Stimulated activated naive CD8-positive, alpha-beta T cell treated with anti-CD3 and anti-CD28 coated beads, Interleukin-15, Interleukin-2, amounts not matched to agents 100 U/mL and 50 U/mL, for 24 hours (primary cell): ENCODE measurements around the gene TNFRSF8.
"Not testable (repeated sequence)": the region's sequence is repeated elsewhere in the genome, so short reads cannot be mapped to it uniquely, and the experiment has no call there.

Source experiments
- ATAC-seq: fragments of 150-1000 bp; cut with Tn5 transposase; one replicate; pipeline ENCODE4 v1.10.0; 2021
- DNase-seq: peaks from one replicate; pipeline ENCODE4 v3.0.0; 2021

Gene TNFRSF8

DNA sequence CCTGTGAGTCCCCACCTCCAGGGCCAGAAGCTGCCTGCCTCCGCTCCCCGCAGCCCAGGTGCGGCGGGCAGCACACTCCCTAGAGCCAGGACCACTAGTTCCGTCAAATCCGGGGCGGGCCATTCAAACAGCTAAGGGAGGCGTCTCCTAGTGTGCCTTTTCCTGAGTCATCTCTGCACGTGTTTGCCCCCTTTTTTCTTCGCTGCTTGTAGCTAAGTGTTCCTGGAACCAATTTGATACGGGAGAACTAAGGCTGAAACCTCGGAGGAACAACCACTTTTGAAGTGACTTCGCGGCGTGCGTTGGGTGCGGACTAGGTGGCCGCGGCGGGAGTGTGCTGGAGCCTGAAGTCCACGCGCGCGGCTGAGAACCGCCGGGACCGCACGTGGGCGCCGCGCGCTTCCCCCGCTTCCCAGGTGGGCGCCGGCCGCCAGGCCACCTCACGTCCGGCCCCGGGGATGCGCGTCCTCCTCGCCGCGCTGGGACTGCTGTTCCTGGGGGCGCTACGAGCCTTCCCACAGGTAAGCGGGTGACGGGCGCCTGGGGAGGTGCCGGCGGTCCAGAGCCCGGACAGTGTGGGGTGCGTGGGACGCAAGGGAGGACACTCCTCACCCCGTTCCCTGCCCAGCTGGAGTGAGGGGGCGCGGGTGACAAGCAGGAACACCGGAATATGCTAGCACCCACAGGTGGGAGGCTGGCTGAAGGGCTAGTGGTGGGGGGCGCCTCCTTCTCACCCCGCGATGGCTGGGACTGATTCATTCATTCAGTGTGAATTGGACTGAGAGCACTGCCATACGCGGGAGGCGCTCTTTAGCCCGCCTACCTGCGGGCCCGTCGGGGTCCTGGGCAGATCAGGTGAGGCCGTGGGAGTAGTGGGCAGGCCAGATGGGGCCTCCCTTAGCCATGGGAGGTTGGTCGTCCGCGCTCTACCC lies at the start of gene TNFRSF8:
Gene TNFRSF8, plus strand, starts transcription at position 163 of the 932 bp plus-strand sequence. Its CDS starts 296 bp downstream, at position 459.
- DNase-seq (peak; percentile 54), ATAC-seq (peak; percentile 4)

DNA sequence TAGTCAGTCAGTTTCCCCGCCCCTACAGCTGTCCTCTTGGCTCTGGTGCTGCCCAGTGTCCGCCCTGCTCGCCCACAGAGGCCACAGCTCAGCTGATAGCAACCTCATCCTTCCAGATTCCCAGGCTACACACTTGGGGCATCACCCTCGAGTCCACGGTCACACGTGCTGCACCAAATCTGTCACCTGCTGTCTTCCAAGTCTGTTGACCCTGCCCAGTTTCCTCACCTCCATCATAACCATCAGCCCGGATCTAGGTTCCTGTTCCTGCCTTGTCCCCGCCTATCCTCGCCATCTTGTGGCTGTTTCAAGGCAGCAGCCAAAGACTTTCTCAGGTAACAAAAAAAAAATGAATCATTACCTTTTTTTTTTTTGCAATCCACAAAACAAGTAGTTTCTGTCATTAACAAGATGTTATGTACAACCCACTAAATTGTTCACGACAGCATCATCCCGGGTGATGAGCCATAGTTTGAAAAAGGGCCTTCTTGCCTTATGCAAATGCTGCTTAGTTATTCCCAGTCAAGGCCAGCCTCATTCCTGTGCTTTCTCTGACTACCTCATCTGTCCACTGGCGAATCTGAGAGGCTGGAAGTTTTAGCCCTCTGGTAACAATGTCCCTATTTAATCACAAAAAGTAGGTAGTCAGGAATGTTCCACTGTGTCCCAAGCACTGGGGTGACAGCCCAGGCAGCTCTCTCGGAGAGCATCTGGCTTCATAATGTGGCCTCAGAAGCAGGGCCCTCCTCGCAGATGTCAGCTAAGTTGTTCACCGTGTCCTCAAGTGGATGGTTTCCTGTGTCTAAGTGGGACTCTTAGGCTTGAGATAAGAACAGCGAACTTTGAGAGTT lies 48.7 kb upstream of the TNFRSF8 start:
- no peak for ATAC-seq

DNA sequence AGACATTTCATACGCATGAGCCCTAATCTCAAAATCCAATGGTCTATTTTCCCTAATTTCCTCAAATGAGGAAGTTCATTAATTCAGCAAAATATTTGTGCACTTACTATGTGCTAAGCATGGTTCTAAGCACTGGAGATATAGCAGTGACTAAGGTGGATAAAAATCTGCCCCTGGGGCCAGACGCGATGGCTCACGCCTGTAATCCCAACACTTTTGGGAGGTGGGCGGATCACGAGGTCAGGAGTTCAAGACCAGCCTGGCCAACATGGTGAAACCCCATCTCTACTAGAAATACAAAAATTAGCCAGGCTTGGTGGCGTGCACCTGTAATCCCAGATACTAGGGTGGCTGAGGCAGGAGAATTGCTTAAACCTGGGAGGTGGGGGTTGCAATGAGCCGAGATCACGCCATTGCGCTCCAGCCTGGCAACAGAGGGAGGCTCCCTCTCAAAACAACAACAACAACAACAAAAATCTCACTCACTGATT lies 48.1 kb upstream of the TNFRSF8 start:
- ATAC-seq, result no peak
- no peak for DNase-seq

More for the DNA sequence above, 48.7 kb upstream of the TNFRSF8 start:
- no peak for DNase-seq

DNA sequence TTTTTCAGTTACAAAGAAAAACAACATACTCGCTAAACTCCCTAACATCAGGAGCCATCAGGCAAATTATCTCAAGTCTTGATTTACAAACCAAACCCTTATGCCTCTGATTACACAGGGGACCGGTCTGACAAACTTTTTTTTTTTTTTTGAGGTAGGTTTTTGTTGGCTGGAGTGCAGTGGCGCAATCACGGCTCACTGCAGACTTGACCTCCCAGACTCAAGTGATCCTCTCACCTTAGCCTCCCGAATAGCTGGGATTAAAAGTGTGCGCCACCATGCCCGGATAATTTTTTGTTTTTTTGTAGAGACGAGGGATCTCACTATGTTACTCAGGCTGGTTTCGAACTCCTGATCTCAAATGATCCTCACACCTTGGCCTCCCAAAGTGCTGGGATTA lies 47.6 kb upstream of the TNFRSF8 start:
- DNase-seq (no peak), ATAC-seq (no peak)

DNA sequence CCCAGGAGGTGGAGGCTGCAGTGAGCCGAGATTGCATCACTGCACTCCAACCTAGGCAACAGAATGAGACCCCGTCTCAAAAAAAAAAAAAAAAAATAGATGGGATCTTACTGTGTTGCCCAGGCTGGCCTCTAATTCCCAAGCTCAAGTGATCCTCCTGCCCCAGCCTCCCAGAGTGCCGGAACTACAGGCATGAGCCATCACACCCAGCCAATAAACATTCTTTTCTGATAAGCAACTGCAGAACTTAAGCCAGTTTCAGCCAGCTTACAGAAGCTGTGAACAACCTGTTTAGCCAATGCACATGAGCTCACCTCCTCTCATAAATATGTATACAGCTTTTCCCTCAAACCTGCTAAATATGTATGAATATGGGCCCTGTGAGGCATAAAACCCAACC lies 46.9 kb upstream of the TNFRSF8 start:
- ATAC-seq (no peak), DNase-seq (no peak)

DNA sequence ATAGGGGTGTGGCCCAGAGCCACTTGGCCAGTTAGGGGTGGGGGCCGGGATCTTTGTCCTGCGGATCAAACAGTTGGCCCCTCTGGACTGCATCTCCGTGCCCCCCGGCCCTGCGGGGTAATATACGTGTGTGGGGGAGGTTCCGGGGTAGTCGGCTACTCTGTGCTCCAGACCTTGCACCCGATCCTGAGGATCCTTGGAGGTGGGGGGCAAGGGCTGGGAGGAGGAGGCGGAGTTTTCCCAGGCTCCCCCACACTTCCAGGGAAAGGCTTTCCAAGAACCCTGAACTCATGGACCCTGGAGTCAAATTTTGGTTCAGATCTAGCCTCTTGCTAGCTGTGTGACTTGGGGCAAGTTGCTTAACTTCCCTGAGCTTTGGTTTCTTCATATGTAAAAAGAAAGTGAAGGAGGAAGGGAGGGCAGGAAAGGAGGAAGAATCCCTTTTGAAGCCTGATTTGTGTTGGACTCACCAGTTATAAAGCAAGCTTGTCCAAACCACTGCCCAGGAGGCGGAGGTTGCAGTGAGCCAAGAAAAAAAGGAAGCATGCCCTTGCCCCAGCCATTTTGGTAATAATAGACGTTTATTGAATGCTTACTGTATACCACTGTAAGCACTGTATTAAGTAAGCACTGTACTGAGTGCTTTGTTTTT lies 43.1 kb upstream of the TNFRSF8 start:
- DNase-seq (no peak), ATAC-seq (no peak)

DNA sequence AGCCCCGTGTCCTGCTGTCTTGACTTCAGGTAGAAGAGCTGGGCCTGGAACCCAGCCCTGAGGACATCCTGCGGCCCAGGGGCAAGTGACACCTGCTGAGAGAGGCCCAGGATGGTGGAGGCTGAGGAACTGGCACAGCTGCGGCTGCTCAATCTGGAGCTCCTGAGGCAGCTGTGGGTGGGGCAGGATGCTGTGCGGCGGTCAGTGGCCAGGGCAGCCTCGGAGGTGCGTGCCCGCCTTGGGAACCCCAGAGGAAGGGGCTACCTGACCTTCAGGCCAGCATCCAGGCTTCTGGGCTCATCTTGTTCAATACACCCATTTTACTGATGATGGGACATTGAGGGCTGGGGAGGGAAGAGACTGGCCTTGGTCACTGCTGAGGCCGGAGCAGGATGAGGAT lies 41.5 kb upstream of the TNFRSF8 start:
- no peak for DNase-seq
- no peak for ATAC-seq

DNA sequence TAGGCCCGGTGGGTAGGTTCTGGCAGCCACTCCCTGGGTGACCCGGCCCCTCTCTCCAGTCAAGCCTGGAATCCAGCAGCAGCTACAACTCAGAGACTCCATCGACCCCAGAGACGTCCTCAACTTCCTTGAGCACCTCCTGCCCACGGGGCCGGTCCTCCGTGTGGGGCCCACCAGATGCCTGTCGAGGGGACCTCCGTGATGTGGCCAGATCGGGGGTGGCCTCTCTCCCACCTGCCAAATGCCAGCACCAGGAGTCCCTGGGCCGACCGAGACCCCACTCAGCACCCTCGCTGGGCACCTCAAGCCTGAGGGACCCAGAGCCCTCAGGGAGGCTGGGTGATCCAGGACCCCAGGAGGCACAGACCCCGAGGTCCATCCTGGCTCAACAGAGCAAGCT lies 41.1 kb upstream of the TNFRSF8 start:
- DNase-seq (no peak), ATAC-seq (no peak)

DNA sequence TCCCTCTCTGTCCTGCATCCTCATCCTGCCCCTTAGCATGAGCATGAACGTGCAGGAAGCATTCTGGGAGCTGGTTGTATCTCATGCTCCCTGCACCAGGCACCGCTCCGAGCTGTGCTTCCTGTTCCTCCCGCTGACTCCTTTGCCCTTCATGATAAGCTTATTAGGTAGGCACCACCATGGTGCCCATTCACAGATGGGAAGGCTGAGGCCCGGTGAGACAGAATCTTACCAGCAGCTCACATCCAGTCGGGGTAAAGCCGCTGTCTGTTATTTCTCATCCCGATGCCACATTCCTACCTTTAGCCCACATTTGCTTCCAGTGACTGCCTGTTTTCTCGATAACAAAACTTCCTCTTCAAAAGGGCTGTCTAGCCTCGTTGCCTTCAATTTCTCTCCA lies 36.5 kb upstream of the TNFRSF8 start:
- ATAC-seq, result no peak
- no peak for DNase-seq

DNA sequence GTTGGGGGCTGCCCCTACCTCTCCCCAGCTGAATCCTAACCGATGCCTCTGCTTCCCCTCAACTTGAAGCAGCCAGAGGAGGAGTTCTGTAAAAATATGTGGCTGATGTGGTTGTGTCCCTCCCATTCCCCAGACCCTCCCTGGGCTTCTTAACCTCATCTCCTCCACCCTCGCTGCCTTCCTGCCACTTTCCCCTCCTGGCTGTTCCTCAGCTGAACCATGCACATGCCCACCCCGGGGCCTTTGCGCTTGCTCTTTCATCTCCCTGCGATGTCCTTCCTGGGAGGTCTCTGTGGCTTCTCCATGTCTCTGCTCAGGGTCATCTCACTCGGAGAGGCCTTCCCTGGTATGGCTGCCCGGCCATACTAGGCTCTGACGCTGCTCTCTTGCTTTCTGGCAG lies 34.9 kb upstream of the TNFRSF8 start:
- ATAC-seq (no peak), DNase-seq (no peak)

DNA sequence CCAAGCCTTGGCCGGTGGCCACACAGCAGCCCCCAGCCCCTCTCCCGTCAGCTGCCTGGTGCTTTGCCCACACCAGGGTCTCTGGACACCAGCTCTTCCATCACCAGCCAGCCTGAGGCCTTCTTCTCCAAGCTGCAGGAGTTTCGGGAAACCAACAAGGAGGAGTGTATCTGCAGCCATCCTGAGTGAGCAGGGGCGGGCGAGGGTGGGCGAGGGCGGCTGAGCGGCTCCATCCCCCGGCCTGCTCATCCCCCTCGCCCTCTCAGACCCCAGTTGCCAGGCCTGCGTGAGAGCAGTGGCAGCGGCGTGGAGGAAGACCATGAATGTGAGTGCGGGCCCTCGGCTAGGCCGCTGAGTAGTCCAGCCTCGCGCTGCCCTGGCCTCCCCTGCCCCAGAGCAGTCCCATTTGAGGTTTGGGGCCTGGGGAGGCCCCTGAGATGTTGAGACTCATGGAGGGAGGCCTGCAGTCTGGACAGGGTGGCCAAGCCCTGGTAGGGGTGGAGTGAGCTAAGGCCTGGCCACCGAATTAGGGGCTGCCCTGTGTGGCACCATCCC lies 34.1 kb upstream of the TNFRSF8 start:
- DNase-seq, result no peak
- no peak for ATAC-seq

DNA sequence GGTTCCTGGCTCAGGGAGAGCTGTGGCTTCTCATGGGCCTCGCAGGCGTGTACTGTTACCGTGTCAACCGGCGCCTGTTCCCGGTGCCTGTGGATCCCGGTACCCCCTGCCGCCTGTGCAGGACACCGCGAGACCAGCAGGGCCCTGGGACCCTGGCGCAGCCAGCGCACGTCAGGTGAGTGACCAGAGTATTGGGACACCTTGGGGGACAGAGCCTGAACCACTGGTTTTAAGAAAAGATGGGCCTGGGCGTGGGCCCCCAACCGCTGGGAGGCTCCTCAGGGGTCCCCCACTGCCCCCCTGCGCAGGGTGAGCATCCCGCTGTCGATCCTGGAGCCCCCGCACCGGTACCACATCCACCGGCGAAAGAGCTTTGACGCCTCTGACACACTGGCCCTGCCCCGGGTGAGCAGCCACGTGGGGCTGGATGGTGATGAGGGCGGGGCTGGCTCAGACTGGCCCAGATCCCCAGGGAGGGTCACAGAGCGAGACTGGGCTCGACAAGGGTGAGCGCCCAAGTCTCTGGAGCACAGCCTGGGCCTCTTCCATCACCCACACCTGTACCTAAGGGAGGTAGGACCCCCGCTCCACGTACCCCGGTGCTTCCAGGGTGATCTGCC lies 33.3 kb upstream of the TNFRSF8 start:
- DNase-seq (no peak), ATAC-seq (peak; percentile 10)

DNA sequence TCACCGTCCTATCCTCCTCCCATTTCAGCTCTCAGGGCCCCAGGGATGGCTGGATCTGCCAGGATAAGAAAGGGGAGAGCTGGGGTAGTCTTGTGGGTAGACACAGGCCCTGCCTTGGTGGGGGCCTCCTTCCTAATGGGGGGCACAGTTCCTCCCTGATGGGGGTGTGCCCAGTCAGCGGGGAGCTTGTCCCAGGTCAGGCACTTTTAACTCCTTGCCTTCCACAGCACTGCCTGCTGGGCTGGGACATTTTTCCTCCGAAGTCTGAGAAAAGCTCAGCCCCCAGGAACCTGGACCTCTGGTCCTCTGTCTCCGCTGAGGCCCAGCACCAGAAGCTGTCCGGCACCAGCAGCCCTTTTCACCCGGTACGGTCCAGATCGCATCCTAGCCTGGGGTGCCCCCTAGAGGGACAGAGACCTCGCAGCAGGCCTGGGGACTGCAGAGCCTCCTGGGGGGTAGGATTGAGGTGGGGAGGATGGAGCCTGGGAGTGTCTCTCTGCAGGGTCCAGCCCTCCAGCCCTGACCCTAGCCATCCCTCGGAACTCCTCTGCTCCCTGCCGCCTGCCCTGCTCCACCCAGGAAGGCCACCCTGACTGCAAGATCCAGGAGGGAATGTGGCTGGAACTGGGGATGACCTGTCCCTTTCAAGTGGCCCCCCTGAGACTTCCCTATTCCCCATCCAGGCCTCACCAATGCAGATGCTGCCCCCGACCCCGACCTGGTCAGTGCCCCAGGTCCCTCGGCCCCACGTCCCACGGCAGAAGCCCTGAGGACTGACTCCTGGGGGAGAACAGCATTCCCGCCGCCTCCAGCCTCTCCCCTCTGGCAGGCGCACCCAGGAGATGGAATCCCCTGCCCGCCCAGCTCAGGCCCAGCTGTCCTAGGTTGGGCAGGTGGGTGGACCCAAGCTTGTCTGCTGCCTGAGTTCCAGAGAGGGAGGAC lies 31.8 kb upstream of the TNFRSF8 start:
- peak; percentile 56 for ATAC-seq
- DNase-seq, result peak; percentile 63

DNA sequence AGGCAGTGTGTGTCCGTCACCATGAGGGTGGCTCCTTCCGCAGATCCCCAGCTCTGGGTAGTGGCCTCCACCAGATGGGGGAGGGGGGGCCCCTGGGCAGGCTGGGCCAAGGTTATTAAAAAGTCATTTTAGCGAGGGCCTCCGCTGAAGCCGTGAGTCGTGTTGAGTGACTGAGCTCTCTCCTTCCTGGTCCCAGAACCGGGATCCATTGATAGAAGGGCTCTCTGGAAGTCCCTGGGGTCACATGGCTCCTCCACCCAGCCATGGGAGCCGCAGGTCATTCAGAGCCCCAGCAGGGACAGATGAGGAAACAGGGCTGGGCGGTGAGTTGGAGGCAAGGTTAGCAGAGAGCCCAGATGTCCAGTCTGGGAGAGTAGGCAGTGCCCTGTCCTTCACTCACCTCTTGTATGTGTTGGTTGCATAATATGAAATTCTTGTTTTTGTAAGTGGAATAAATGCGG lies 30.9 kb upstream of the TNFRSF8 start:
- no peak for DNase-seq
- ATAC-seq, result no peak

DNA sequence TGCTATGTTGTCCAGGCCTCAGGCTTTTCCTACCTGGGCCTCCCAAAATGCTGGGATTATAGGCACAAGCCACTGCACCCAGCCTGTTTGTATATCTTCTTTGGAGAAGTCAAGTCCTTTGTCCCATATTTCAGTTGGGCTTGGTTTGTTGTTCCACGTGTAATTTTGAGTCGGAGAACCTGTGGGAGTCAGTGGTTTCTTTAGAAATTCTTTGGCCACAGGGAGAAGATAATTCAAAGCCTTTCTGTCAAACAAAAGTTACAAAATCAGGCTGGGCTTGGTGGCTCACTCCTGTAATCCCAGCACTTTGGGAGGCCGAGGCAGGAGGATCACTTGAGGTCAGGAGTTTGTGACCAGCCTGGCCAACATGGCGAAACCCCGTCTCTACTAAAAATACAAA lies 29.7 kb upstream of the TNFRSF8 start:
- DNase-seq, ATAC-seq: not testable (repeated sequence)

DNA sequence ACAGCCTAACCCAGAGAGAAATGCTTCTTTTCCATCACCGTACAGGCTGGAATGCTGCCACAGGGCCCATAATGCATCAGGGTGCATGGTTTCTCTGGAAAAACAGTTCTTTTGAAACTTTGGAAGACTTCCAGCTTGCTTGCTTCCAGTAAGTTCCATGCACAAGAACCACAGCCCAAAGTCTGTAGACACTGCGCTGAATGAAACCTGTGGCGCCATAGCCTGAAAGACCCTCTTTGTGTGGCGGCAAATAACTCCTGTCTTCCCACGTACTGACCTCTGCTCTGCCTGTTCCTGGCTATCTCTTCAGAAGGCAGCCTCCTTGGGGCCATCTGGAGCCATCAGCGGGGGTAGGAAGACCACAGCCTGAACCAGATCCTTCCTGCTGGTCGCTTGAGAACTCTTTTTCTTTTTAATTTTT lies 28.7 kb upstream of the TNFRSF8 start:
- ATAC-seq (no peak), DNase-seq (no peak)

DNA sequence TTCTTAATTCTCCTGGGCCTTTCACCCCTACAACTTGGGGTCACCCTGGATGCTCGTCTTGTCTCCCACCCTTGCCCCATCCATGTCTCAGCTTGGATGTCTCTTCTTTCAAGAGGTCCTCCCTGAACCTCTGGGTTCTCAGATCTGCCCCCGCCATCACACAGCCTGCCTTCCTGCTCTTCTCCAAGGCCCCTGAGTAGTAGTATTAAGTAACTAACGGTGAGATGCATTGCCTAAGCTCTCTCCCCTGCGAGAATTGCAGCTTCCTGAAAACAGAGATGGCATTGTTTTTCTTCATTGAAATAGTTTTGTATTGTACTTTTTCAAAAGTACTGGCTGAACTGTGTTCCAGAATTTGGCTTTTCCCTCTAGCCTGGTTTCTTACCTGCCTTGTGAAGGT lies 27.8 kb upstream of the TNFRSF8 start:
- ATAC-seq (no peak), DNase-seq (no peak)

DNA sequence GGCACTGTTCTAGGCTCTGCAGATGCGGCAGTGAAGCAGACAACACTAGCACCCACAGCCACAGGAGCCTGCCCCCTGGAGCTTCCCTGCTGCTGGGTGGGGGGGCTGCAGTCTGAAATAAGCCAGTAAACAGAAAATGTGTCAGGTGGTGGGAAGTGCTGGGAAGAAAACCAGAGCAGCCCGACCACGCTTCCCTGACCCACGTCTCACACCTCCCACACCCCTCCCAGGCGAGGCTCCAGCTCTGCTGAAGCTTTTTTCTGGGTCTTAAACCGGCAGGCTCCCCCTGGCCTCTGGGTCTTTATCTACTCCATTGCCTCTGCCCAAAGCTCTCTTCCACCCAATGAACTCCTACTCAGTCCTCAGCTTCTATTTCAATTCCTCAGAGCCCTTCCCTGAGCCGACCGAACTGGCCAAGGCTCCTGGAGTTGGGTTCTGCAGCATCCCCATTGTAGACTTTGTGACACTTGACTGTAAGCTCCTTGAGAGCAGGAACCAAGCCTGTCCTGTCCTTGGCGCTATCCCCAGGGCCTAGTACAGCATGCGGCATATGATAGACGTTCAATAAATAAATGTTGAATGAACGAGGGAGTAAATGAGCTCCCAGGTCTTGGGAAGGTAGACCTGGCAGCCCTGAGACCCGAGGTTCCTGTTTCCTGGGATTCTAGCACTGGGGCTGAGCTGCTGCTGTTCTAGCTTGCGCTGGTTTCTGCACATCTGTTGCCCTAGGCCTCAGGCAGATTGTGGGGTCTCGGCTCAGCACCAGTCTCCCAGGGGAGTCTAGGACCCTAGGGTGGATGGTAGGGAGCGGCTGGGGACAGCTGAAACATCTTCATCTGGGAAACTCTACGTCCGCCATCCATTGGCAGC lies 25.4 kb upstream of the TNFRSF8 start:
- ATAC-seq (no peak), DNase-seq (no peak)
